VCaP (cell line): Measurements from ENCODE around the gene TBL1Y.

Experiments
- H3K27ac ChIP-seq: fragments of 450-650 bp; 2 replicates; pipeline ENCODE4 v1.5.1; 2017
- TF ChIP-seq, protein P1 (sequence below): fragments of 450-650 bp; conservative IDR thresholded peaks from 2 replicates; pipeline ENCODE4 v1.5.1; 2017; ENCODE audit warnings: mild to moderate bottlenecking, moderate library complexity

Gene TBL1Y

DNA sequence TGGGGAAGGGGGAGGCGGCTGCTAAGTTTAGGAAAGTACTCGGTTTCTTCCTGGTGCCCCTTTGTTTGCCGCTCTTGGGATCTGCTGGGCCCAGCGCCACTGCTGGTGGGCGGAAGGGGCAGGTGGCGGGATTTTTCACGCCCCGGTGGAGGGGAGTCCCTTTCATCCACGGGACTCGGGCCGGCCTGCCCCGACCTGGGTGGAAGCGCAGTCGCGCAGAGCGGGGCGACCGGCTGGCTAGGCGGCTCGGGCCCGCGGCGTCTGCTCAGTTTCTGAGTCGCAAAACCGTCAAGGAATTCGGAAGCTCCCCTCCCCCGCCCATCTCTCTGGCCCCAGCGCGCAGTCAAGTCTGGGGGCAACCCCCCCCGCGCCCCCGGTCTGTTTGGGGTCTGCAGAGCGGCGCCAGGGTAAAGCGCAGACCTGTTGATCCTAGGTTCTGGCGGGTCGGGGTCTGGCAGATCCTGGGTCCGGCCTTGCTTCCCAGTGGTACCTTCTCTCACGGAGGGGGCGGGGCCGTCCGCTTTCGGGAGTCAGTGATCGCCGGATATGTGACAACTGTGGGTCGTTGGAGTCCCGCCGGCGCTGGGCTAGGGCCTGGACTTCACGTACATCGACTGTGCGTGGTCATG is 870 bp downstream of the TBL1Y start, which contains the start of gene AMELY:
Gene AMELY (minus strand): TSS at position 500 of the 629 bp plus-strand sequence. CDS start 39,144 bp downstream, outside the sequence.
- H3K27ac ChIP-seq: peak within 1 kb of the TSS; percentile 90
- TF ChIP-seq, protein P1, sequence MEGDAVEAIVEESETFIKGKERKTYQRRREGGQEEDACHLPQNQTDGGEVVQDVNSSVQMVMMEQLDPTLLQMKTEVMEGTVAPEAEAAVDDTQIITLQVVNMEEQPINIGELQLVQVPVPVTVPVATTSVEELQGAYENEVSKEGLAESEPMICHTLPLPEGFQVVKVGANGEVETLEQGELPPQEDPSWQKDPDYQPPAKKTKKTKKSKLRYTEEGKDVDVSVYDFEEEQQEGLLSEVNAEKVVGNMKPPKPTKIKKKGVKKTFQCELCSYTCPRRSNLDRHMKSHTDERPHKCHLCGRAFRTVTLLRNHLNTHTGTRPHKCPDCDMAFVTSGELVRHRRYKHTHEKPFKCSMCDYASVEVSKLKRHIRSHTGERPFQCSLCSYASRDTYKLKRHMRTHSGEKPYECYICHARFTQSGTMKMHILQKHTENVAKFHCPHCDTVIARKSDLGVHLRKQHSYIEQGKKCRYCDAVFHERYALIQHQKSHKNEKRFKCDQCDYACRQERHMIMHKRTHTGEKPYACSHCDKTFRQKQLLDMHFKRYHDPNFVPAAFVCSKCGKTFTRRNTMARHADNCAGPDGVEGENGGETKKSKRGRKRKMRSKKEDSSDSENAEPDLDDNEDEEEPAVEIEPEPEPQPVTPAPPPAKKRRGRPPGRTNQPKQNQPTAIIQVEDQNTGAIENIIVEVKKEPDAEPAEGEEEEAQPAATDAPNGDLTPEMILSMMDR: no peak

DNA sequence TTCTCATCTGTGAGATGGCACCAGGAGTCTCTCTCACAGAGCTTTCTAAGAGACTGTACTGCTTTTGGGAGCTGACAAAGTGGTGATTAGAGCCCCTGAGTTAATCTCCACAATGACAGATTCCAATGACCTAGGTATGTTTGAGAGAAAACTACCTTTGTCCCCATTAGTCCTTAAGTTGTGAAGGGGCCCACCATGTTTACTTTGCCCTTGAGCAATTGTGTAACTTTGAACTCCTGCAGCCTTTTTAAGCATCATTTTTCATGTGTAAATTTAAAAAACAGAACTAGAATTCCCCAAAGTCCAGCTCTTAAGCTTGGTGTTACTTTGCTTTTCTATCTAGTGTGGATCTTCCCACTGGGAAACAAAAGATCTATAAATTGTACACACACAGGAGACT is 2.9 kb downstream of the TBL1Y start:
- TF ChIP-seq, protein P1: no peak
- H3K27ac ChIP-seq: no peak overlapping the region

DNA sequence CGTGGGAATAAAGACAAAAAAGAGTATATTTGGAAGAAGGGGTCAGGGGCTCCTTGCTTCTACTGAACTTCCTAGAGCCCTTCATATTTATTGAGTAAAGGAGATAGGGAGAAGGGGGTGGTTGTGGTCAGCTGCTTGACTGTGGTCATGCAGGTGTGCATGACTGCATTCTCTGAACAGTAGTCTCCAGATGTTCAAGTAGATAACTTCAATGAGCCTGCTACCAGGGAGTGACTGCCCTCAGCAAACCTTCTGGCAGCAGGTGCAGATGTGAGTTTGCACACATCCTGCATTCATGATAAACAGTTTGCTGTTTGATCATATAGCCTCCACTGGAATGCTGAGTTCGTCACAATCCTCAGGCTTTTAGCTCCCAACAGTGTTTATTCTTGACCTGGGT is 10.6 kb downstream of the TBL1Y start:
- TF ChIP-seq, protein P1: no peak
- H3K27ac ChIP-seq: no peak overlapping the region

DNA sequence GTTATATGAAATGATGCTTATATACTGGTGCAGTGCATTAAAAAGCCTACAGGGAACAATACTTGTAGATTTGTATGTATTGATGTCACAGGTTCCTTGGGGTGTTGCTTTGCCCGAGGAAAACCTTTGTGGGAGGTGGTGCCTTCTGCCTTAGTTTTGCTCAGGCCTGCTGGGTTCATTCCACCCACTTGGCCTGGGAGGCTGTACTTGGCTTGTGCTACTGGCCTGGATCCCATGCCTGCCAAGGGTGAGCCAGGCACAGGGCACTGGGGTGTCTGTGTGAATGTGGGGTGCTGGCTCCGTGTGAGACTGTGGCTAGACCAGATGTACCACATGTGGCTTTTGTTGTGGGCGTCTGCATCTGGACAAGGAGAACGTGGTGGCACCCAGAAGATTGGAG is 17.8 kb downstream of the TBL1Y start:
- TF ChIP-seq, protein P1: no peak
- no peak overlapping the region for H3K27ac ChIP-seq

DNA sequence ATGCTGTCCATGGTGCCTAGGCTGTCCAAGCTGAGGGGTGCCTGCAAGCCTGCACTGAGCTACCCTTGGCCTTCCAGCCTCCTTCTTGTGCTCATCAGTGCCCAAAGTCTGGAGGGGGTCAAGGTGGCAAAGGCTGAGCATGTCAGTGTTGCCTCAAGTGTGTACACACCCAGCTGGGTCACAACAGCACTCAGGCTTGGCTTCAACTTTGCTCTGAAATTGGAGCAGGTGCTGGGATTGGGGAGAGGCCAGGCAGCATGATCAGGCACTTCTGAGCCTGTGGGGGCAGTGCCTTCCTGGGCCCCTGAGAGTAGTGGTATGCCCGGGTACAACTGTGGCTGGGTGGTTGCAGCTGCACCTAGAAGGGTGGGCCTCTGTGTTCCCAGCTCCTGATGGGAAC is 18.7 kb downstream of the TBL1Y start:
- TF ChIP-seq, protein P1: no peak
- no peak overlapping the region for H3K27ac ChIP-seq

DNA sequence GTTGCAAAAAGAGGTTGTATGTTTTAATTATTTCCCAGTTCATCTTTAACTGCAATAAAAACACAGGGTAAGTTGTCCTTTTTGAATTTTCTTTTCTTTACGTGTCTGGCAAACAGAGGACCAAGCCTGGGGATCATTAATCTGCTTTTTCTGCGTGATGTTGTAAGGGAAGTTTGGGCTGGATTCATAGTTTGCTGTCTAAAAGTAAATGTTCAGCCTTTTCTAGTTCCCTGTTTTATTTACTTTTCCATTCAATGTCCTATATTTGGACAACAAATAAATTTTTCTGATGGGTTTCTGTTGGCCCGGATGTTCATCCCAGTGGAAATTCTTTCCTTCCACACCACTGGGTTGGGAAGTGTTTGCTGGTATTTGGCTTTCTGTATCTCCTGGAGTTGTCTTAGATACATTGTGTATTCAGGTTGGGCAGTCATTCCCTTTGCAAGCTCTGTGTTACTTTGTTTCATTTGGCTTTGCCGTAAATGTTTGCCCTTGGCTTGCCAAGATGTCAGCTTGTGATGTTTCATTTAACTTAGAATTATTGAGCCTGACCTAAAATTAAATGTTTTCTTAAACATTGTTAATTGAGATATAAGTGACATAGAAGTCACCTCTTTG is 21.4 kb downstream of the TBL1Y start:
- TF ChIP-seq, protein P1: no peak
- H3K27ac ChIP-seq: peak overlapping the region; percentile 51

DNA sequence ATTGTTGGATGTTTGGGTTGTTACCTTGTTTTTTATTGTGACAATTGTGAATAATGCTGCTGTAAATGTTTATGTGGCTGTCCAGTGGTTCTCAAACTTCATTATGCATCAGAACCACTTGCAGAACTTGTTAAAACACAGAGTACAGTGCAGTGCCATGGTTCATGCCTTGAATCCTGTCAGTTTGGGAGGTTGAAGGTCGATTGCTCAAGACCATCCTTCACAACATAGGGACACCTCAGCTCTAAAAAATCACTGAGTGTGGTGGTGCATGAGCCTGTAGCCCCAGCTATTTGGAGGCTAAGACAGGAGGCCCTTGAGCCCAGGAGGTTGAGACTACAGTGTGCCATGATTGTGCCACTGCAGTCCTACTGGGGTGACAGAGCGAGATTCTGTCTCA is 25.0 kb downstream of the TBL1Y start:
- H3K27ac ChIP-seq: no peak overlapping the region
- TF ChIP-seq, protein P1: no peak
